Activated gamma-delta T cell (primary cell): ENCODE measurements around the gene CRTC3.
"Not testable (repeated sequence)": the region's sequence is repeated elsewhere in the genome, so short reads cannot be mapped to it uniquely, and the experiment has no call there.

ENCODE experiments used
- DNase-seq: peaks from one replicate; lab custom pipeline; 2025; lab: John Stamatoyannopoulos, UW

CRTC3 gene

DNA sequence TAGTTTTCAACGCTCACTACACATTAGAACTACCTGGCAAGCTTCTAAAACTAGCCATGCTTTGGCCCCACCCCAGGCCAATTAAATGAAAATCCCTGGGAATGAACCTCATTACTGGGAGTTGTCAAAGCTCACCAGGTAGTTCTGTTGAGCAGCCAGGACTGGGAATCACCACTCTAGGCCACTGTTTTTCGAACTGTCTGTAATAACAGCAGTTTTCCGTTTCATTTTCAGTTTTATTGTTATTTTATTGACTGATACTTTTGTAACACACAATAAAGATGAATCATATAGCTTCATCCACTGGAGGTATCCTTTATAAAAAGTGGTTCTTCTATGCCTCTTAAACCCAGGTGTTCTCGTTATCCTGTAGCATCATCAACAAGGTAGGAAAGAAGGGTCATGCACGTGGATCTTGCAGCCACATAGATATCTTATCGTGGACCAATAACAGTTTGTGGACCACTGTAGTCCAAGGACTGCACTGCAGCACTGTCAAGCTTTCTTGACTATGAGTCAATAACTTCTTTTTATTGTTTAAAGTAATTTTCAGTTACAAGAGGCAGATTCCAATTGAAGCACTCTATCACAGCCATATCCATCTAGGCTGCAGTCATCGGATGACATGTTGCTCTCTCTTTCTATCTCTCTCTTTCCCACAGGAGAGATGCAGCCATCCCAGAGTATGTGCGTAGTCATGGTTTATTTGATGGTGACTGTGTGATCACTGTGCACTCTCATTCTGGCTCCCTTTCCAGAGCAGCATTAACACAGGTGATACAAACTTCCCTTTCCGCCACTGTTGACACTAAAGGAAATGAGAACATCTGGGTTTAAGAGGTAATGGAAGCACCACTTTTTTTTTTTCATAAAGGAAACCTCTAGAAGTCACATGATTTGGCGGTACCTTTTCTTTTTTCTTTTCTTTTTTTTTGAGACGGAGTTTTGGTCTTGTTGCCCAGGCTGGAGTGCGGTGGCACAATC lies 148.4 kb downstream of the CRTC3 start:
- no peak for DNase-seq

DNA sequence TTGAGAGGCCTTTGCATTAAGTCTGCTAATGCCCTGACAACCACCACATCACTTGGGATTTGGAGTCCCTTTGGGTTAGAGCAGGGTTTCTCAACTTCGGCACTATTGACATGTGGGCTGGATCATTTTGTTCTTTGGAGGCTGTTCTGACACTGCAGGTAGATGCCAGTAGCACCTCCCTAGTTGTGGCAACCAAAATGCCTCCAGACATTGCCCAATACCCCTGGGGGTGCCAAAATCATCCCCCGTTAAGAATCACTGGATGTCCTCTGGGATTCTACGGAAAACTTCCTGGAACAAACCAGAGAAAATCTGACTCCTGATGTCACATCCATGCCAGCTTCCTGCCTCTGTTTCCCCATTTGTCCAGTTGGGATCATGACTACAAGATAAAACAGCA lies 150.2 kb downstream of the CRTC3 start:
- no peak for DNase-seq

DNA sequence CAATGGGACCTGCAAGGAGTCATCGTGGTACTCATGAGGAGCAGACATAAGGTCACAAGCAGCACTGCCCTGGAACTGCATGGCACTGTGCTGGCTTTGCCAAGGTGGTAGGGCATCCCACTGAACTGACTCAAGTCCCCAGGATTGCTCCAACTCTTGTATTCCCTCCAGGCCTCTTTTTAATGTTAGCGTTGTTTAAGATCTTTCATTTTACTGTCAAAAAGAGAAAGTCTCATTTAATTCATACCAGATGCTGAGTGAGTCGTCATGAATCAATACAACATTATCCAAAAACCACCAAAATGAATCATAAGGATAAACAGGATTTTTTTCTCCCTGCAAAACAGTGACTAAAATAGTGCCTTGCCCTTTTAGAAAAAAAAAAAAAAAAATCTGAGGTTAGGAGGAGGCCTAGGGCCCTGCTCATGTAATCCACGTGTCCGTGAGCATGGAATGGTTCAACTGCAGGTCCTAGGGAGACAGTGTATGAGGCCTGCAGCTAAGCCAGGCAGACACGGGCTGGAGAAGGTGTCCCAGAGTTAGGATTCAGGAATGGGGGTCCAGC lies 150.7 kb downstream of the CRTC3 start:
- no peak for DNase-seq

DNA sequence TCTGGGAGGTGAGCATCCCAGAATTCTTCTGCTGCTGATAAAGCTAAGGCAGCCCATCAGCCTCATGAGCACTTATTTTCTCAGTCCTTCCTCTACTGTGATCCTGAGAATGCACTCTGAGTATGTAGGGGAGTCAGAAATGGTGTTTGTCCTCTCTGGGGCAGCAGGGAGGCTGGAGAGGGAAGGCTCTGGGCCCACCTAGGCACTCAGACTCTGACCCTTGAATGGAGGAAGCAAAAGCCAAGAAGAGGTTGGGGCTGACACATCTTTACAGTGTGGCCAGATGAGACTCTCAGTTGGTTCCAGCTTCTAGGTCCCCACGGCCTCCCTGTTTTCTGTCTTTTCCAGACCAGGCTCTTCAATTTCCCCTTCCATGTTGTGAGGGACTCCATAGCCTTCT lies 151.3 kb downstream of the CRTC3 start:
- no peak for DNase-seq

DNA sequence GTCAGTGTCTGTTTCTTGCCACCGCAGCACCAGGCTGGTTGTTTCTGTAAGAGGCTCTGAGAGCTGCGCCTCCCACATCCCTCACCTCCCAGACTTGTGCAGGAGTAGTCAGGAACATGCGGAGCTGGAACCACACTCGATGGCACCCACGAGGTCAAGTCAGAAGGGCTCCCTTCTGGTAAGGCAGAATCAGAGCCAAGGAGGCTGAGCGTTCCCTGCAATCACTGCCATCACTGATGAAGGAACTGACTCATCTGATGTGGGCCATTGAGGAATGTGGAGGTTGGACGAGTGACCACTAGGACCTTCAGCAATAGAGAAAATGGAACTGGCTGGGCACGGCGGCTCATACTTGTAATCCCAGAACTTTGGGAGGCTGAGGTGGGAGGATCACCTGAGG lies 151.8 kb downstream of the CRTC3 start:
- no peak for DNase-seq

DNA sequence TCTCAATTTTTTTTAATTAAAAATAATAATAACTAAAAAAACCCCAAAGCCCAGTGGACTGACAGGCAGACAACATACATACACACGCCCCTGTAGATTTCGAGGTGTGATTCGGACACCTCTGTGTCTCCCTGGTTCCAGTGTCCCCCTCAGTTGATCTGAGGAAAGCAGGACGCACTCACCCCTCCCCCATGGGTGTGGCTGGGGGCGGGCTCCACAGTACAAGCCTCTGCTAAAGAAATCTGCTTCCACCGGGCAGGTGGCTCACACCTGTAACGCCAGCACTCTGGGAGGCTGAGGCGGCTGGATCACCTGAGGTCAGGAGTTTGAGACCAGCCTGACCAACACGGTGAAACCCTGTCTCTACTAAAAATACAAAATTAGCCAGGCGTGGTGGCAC lies 153.6 kb downstream of the CRTC3 start:
- no peak for DNase-seq

DNA sequence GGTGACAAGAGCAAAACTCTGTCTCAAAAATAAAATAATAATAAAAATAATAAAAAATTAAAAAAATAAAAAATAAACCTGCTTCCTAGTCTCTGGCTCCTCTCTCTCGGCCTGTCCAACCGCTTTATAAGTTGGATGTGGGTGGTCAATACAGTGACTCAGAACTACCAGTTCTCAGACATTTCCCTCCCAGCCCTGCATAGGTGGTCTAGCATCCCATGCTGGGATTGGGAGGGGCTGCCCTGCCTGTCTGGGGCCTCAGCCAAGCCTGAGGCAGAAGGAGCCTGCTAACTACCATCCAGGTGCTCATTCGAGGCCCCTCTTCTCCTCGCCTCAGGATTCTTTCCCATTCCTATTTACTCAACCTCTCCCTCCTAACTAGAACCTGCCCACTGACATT lies 154.2 kb downstream of the CRTC3 start:
- DNase-seq, result no peak

DNA sequence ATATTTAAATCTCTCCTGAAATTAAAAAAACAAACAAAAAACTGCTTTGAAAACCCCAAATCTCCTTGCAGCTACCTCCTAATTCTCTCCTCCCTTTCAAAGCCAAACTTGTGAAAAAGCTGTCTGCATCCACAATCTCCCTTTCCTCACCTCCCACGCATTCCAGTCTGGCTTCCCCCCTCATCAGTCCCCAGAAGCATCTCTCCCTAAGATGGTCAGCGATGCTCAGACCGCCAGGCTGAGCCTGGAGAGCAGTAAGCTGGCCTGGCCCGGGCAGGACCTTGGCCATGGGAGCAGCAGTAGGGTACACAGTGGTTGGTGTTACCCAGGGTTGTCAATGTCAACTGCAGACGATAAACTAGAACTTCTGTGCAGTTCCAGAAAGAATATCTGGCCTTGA lies 154.6 kb downstream of the CRTC3 start:
- no peak for DNase-seq

DNA sequence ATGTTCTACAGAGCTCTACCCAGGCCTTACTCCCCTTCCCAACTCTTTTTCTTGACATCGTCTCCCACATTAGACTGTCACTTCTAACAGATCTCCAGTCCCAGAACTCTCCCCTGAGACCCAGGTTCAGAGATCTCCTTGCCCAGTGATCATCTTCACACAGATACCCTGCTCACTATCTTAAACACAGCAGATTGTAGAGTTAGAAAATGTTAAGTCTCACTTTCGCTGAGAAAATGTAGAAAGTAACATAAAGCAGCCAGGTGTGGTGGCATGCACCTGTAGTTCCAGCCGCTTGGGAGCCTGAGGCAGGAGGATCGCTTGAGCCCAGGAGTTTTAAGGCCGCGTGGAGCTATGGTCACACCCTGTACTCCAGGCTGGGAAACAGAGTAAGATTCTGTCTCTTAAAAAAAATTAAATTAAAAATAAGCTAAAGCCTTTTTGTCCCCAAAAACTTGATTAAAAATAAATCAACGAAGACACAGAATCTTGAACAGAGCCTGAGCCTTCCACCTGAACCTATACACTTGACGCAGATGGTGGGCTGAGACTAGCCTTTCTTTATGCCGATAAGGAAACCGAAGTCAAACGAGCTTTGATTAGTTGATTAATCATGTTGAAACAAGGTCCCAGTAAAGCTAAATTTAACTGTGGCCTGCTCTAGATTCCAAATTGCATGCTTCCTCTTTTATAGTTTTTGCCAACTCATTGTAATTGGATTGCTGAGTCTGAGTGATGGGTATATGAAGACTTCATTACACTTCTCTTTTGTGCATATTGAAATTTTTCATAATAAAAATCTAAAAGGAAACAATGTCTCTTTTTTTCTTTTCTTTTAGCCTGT lies 156.1 kb downstream of the CRTC3 start:
- DNase-seq, result no peak

DNA sequence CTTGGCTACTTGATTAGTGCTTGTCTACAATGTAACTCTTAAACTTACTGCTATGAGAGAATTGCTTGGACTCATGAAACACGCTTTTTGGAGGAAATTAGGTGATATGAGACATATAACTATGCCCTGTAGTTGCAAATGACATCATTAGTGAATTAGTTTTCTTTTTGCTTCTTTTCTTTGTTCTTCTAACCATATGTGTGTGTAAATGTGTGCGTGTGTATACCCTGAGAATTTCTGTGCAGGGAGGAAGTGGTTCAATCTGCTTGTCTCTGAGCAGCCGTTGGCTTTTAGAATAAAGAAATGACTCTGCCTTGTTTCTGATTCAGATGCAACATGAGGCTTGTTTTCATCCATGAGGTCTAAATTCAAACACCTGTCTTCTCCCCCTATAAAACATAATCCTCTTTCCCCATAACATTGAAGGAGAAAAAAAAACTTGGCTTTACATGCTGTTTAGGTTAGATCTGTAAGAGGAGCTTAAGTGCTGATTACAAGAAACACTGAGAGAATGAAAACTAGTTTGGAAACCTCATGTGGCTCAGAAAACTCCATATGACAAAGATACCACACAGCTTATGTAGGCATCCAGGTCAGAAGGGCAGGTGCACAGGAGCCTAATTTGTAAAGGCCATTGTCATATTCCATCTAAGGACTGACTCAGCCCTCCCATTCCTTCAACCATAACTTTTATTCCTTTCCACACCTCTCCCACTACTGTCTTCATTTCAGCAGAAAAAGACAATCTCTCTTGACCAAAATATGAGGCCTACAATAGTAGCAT lies 156.9 kb downstream of the CRTC3 start:
- no peak for DNase-seq

DNA sequence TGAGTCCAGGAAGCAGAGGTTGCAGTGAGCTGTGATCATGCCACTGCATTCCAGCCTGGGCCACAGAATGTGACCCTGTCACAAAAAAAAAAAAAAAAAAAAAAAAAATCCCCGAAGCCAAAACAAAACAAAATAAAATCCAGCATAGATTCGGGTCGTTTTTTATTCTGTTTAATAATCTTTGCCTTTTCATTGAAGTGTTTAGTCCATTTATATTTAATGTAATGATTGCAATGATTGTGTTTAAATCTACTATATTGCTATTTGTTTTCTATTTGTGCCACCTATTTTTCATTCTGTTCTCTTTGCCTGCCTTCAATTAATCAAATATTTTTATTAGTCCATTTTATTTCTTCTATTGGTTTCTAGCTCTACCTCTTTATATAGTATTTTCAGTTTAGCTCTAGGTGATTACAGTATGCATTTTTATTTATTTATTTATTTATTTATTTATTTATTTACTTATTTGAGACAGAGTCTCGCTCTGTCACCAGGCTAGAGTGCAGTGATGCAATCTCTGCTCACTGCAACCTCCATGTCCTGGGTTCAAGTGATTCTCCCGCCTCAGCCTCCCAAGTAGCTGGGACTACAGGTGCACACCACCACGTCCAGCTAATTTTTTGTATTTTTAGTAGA lies 159.7 kb downstream of the CRTC3 start:
- DNase-seq, result not testable (repeated sequence)

DNA sequence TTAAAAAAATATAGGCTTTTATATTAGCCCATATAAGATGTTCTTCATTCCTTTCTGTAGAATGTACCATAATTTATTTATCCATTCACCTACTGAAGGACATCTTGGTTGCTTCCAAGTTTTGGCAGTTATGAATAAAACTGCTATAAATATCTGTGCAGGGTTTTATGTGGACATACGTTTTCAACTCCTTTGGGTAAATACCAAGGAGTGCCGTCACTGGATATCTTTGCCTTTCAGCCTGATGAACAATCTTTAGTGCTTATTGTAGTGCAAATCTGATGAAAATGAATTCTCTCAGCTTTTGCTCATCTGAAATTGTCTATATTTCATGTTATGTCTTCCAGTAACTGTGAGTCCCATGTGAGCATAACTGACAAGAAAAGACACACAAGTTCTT lies 160.9 kb downstream of the CRTC3 start:
- no peak for DNase-seq

DNA sequence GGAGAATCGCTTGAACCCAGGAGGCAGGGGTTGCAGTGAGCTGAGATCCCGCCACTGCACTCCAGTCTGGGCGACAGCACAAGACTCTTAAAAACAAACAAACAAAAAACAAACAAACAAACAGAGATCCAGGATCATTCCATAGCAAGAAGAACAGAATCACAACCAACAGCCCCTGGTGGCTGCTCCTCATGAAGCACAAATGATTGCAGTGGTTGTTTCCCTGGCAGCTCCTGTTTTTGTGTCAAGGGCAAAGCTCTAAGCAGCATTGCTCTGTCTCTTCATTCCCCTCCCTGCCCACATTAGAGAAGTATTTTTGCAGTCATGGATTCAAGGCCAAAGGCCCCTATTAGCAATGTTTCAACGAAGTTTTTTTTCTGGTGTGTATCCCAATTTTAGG lies 161.6 kb downstream of the CRTC3 start:
- DNase-seq, result no peak

DNA sequence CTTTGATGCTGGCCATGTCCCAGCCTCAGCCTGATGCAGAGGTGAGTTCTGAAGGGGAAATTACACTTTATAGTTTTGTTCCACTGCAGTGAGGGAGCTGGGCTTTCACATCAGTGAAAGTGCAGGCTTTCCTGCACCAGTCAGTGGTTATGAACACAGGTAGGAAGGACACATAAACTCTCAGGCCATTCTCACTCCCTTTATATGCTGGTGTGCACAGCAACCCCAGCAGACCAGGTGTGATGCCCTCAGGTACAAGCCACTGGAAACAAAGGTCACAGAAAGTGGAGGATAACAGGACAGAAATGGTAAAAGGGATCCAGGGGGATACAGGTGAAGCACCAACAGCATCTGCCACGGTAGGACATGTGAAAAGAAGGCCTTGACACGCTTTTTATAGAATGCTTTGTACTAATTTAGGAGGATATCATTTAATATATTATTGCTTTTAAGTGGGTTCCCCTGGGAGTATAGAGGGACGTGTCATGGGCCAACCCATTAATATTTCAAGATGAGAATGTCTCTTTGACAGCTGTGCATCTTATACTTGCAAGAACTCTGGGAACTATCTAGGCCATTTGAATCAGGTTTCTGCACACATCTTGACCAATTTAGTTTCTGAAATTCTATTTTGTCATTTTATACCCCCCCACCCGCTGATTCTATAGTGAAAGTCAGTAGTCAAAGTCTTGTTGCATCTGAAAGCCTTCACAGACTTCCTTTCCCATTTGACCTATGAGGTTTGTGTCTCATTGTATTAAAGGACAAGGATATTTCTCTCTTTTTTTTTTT lies 162.5 kb downstream of the CRTC3 start:
- DNase-seq, result no peak
